HUES64 (cell line): ENCODE results near the gene GABRG2.

ENCODE experiments used
- H3K27ac ChIP-seq: 2 replicates; pipeline ENCODE4 v1.7.0; 2013; ENCODE audit warnings: low read depth, low read length, inconsistent platforms
- H3K27me3 ChIP-seq: 2 replicates; pipeline ENCODE4 v1.6.1; 2013; ENCODE audit warnings: mild to moderate bottlenecking, low read length; ENCODE audit not compliant: insufficient read depth
- H3K36me3 ChIP-seq: 2 replicates; pipeline ENCODE4 v1.6.1; 2013; ENCODE audit warnings: mild to moderate bottlenecking, low read length; ENCODE audit not compliant: insufficient read depth
- H3K4me1 ChIP-seq: 2 replicates; pipeline ENCODE4 v1.6.1; 2013; ENCODE audit warnings: mild to moderate bottlenecking, low read length, moderate library complexity; ENCODE audit not compliant: insufficient read depth
- H3K4me3 ChIP-seq: 2 replicates; pipeline ENCODE4 v1.5.1; 2013; ENCODE audit warnings: mild to moderate bottlenecking, low read length, moderate library complexity
- H3K9ac ChIP-seq: 2 replicates; pipeline ENCODE4 v1.6.1; 2013; ENCODE audit warnings: mild to moderate bottlenecking, low read depth, low read length
- H3K9me3 ChIP-seq: 2 replicates; pipeline ENCODE4 v1.6.1; 2013; ENCODE audit warnings: low read depth, low read length; ENCODE audit not compliant: insufficient read depth
- WGBS: fragments of 150-250, 120-280 bp; methylation state at CpG from one replicate; pipeline ENCODE4 v1.1.7; 2013; ENCODE audit warnings: missing lambda C conversion rate; 5-methylcytosine and 5-hydroxymethylcytosine counted together

The GABRG2 gene

GRCh38 chr5:162189719-162190118 lies 122.1 kb downstream of the GABRG2 start:
- Histone ChIP-seq H3K4me3 (no peak overlapping the region), H3K4me1 (no peaks in the 10 kb centered on the region), H3K36me3 (no peaks in the 10 kb centered on the region), H3K9me3 (no peaks in the 10 kb centered on the region), H3K9ac (no peak overlapping the region), H3K27me3 (no peaks in the 10 kb centered on the region), H3K27ac (no peak overlapping the region)
- 95% methylated on average over 5 of the region's 5 CpGs for WGBS

GRCh38 chr5:162193012-162193411 lies 125.4 kb downstream of the GABRG2 start:
- H3K27me3 ChIP-seq = no peaks in the 10 kb centered on the region
- H3K27ac ChIP-seq = no peak overlapping the region
- WGBS = 92% methylated on average over 6 of the region's 6 CpGs
- H3K4me1 ChIP-seq = no peaks in the 10 kb centered on the region
- H3K4me3 ChIP-seq = no peak overlapping the region
- H3K9ac ChIP-seq = no peak overlapping the region
- no peaks in the 10 kb centered on the region for H3K9me3 ChIP-seq
- H3K36me3 ChIP-seq = no peaks in the 10 kb centered on the region

GRCh38 chr5:162196351-162196750 lies 128.8 kb downstream of the GABRG2 start:
- Histone ChIP-seq H3K27ac (no peak overlapping the region), H3K4me1 (no peaks in the 10 kb centered on the region), H3K27me3 (no peaks in the 10 kb centered on the region), H3K9ac (no peak overlapping the region), H3K9me3 (no peaks in the 10 kb centered on the region), H3K4me3 (no peak overlapping the region), H3K36me3 (no peaks in the 10 kb centered on the region)
- 94% methylated on average over 1 of the region's 1 CpG for WGBS

GRCh38 chr5:162202285-162202880 lies 134.8 kb downstream of the GABRG2 start:
- H3K9me3 ChIP-seq = no peaks in the 10 kb centered on the region
- no peaks in the 10 kb centered on the region for H3K4me1 ChIP-seq
- H3K27ac ChIP-seq = no peak overlapping the region
- 97% methylated on average over 1 of the region's 1 CpG for WGBS
- no peak overlapping the region for H3K4me3 ChIP-seq
- no peak overlapping the region for H3K9ac ChIP-seq
- H3K36me3 ChIP-seq = no peaks in the 10 kb centered on the region
- no peaks in the 10 kb centered on the region for H3K27me3 ChIP-seq
